CD4-positive, CD25-positive, alpha-beta regulatory T cell (primary cell): Measurements from ENCODE around the gene KDM4B. TPM values are rescaled to one million over a fixed set of nuclear protein-coding genes. Genes with fewer than 3 reads are reported as not detected.
"Not testable (repeated sequence)": the region's sequence is repeated elsewhere in the genome, so short reads cannot be mapped to it uniquely, and the experiment has no call there.

Experiments used
- ATAC-seq, 2 donors: fragments of 150-1000 bp; cut with Tn5 transposase; one replicate each; pipeline ENCODE4 v1.10.0; 2021; ENCODE audit warnings: low read depth in 2 of 2, moderate number of reproducible peaks in 2 of 2, moderate library complexity in 1 of 2
- DNase-seq, 3 donors: peaks; one replicate each; pipeline versions ENCODE4 v3.0.0 to v3.0.0-alpha.2; 2012 to 2022; ENCODE audit warnings: mixed read lengths in 1 of 3
- H3K27ac ChIP-seq: one replicate; pipeline ENCODE4 v1.7.0; 2013; ENCODE audit warnings: mild to moderate bottlenecking, low read length; ENCODE audit not compliant: insufficient read depth, poor library complexity, severe bottlenecking
- H3K27me3 ChIP-seq: one replicate; pipeline ENCODE4 v1.7.0; 2013; ENCODE audit warnings: low read length; ENCODE audit not compliant: control insufficient read depth, insufficient read depth
- H3K36me3 ChIP-seq: one replicate; pipeline ENCODE4 v1.7.0; 2013; ENCODE audit warnings: mild to moderate bottlenecking, low read length, moderate library complexity; ENCODE audit not compliant: control insufficient read depth, insufficient read depth
- H3K4me1 ChIP-seq: 2 replicates; pipeline ENCODE4 v1.7.0; 2013; ENCODE audit warnings: mild to moderate bottlenecking, low read length; ENCODE audit not compliant: insufficient read depth, control insufficient read depth, poor library complexity, severe bottlenecking
- H3K4me3 ChIP-seq: one replicate; pipeline ENCODE4 v1.7.0; 2013; ENCODE audit warnings: low read depth, mild to moderate bottlenecking, low read length, moderate library complexity
- H3K9me3 ChIP-seq, 2 experiments: 1 replicate in 1 of 2; 2 replicates in 1 of 2; pipeline ENCODE4 v1.7.0; 2013; ENCODE audit warnings: low read length in 2 of 2, mild to moderate bottlenecking in 1 of 2, moderate library complexity in 1 of 2; ENCODE audit not compliant: control insufficient read depth in 2 of 2
- H3K27ac Mint-ChIP-seq, 3 donors: one replicate each; pipeline ENCODE4 v1.8.0; 2020 to 2022; ENCODE audit warnings: mild to moderate bottlenecking in 3 of 3, mixed read lengths in 3 of 3, moderate library complexity in 2 of 3
- H3K27me3 Mint-ChIP-seq: one replicate; pipeline ENCODE4 v1.8.0; 2022; ENCODE audit warnings: mild to moderate bottlenecking, mixed read lengths
- H3K36me3 Mint-ChIP-seq: one replicate; pipeline ENCODE4 v1.8.0; 2020; ENCODE audit warnings: mixed read lengths
- H3K4me1 Mint-ChIP-seq, 4 donors: one replicate each; pipeline ENCODE4 v1.8.0; 2020 to 2022; ENCODE audit warnings: mixed read lengths in 4 of 4, mild to moderate bottlenecking in 1 of 4
- H3K4me3 Mint-ChIP-seq, 4 donors: one replicate each; pipeline ENCODE4 v1.8.0; 2020 to 2022; ENCODE audit warnings: mild to moderate bottlenecking in 4 of 4, mixed read lengths in 4 of 4, moderate library complexity in 3 of 4
- H3K9me3 Mint-ChIP-seq, 7 donors: one replicate each; pipeline ENCODE4 v1.8.0; 2020 to 2022; ENCODE audit warnings: mixed read lengths in 7 of 7, mild to moderate bottlenecking in 3 of 7, moderate library complexity in 2 of 7
- polyA plus RNA-seq, 4 donors: library from polyadenylated mRNA; unstranded; fragments of 300-500 nt; fragmentation: Illumina TruSeq; gene quantifications; one replicate each; pipeline ENCODE4 v1.2.3, GENCODE V29; 2021
- total RNA-seq: library from RNA; stranded (reverse); gene quantifications from one replicate; pipeline ENCODE4 v1.2.3, GENCODE V29; 2022

The KDM4B gene
- total and polyA plus RNA-seq, 5 donors from 2014 or later, result 6.3 to 70.0 (median 8.6) TPM

DNA sequence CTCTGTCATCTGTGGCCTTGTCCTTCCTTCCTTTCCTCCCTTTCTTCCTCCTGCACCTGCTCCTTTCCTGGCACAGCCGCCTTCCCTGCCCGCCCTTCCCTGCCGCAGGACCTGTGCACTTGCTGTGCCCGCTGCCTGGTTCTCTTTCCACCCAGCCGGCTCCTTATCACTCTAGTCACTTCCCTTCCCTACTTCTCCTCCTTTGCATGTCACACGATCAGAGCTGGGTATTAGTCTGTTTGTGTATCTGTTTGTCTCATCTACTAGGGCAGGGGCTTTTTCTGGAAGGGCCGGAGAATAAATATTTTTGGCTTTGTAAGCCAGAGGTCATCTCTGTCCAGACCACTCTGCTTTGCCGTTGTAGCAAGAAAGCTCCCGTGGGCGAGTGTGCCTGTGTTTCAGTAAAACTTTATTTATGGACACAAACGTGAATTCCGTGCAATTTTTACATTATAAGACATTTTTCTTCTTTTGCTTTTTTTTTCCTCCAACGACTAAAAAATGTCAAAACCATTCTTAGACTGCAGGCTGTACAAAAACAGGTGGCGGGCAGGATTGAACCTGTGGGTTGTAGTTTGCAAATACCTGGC lies 6.1 kb downstream of the KDM4B start:
- no peaks in the 10 kb centered on the region for H3K9me3 Mint-ChIP-seq
- no peak for ATAC-seq
- H3K4me1 Mint-ChIP-seq, result peaks cover 14 to 58% (median 20%) of the 10 kb centered on the region in 4 donors
- no peak overlapping the region for H3K27ac ChIP-seq
- peaks cover 7% of the 10 kb centered on the region for H3K36me3 Mint-ChIP-seq
- no peak overlapping the region for H3K4me3 ChIP-seq
- no peak for DNase-seq
- H3K27ac Mint-ChIP-seq, result no peak overlapping the region
- peaks cover 22% of the 10 kb centered on the region for H3K4me1 ChIP-seq
- peak overlapping the region in 2 of 4 donors; percentile 51 to 71 for H3K4me3 Mint-ChIP-seq
- H3K27me3 ChIP-seq, result no peaks in the 10 kb centered on the region
- H3K9me3 ChIP-seq, result no peaks in the 10 kb centered on the region
- no peaks in the 10 kb centered on the region for H3K27me3 Mint-ChIP-seq
- H3K36me3 ChIP-seq, result peaks cover 11% of the 10 kb centered on the region

- not testable (repeated sequence) for H3K9me3 Mint-ChIP-seq, H3K9me3 ChIP-seq, DNase-seq, H3K27ac Mint-ChIP-seq, H3K4me3 Mint-ChIP-seq, H3K27me3 ChIP-seq, H3K27ac ChIP-seq, H3K4me3 ChIP-seq, H3K27me3 Mint-ChIP-seq, ATAC-seq, H3K36me3 Mint-ChIP-seq
- H3K4me1 Mint-ChIP-seq, result peaks cover 9 to 55% (median 16%) of the 10 kb centered on the region in 4 donors
- Histone ChIP-seq H3K4me1 (peaks cover 16% of the 10 kb centered on the region), H3K36me3 (peaks cover 11% of the 10 kb centered on the region)
Measured at GRCh38 chr19:4975601-4976000, 6.7 kb downstream of the KDM4B start.

- DNase-seq, result no peak
Measured at GRCh38 chr19:4976401-4977298, 7.7 kb downstream of the KDM4B start.

GRCh38 chr19:4977299-4978174 lies 8.6 kb downstream of the KDM4B start:
- DNase-seq, result no peak
- peak overlapping the region in 2 of 3 donors; percentile 51 to 88 for H3K27ac Mint-ChIP-seq
- no peak for ATAC-seq
- H3K4me1 ChIP-seq, result peaks cover 6% of the 10 kb centered on the region
- H3K9me3 ChIP-seq, result no peaks in the 10 kb centered on the region
- no peak overlapping the region for H3K4me3 ChIP-seq
- no peaks in the 10 kb centered on the region for H3K9me3 Mint-ChIP-seq
- H3K27me3 Mint-ChIP-seq, result no peaks in the 10 kb centered on the region
- no peaks in the 10 kb centered on the region for H3K27me3 ChIP-seq
- H3K36me3 Mint-ChIP-seq, result peaks cover 7% of the 10 kb centered on the region
- H3K4me3 Mint-ChIP-seq, result peak overlapping the region in 1 of 4 donors; percentile 9
- peaks cover 11% of the 10 kb centered on the region for H3K36me3 ChIP-seq
- no peak overlapping the region for H3K27ac ChIP-seq
- H3K4me1 Mint-ChIP-seq, result peaks cover 0 to 43% (median 7%) of the 10 kb centered on the region in 4 donors

More at GRCh38 chr19:4976401-4977298, 7.7 kb downstream of the KDM4B start:
- Mint-ChIP-seq H3K4me3 (no peak overlapping the region), H3K27me3 (no peaks in the 10 kb centered on the region), H3K36me3 (peaks cover 7% of the 10 kb centered on the region), H3K27ac (no peak overlapping the region), H3K4me1 (peaks cover 0 to 47% (median 7%) of the 10 kb centered on the region in 4 donors), H3K9me3 (no peaks in the 10 kb centered on the region)
- H3K4me3 ChIP-seq, result no peak overlapping the region
- peak in 1 of 2 donors; percentile 18 for ATAC-seq
- H3K36me3 ChIP-seq, result peaks cover 11% of the 10 kb centered on the region
- H3K4me1 ChIP-seq, result peaks cover 9% of the 10 kb centered on the region
- H3K27me3 ChIP-seq, result no peaks in the 10 kb centered on the region
- no peaks in the 10 kb centered on the region for H3K9me3 ChIP-seq
- no peak overlapping the region for H3K27ac ChIP-seq

GRCh38 chr19:4979211-4979807 lies 10.4 kb downstream of the KDM4B start:
- Mint-ChIP-seq H3K27ac (peak overlapping the region in 1 of 3 donors; percentile 80), H3K36me3 (peaks cover 7% of the 10 kb centered on the region), H3K9me3 (no peaks in the 10 kb centered on the region), H3K4me1 (peaks cover 0 to 37% (median 7%) of the 10 kb centered on the region in 4 donors), H3K4me3 (no peak overlapping the region), H3K27me3 (no peaks in the 10 kb centered on the region)
- DNase-seq, result no peak
- peaks cover 3% of the 10 kb centered on the region for H3K4me1 ChIP-seq
- H3K4me3 ChIP-seq, result no peak overlapping the region
- H3K27ac ChIP-seq, result no peak overlapping the region
- H3K9me3 ChIP-seq, result no peaks in the 10 kb centered on the region
- peaks cover 11% of the 10 kb centered on the region for H3K36me3 ChIP-seq
- H3K27me3 ChIP-seq, result no peaks in the 10 kb centered on the region
- no peak for ATAC-seq

DNA sequence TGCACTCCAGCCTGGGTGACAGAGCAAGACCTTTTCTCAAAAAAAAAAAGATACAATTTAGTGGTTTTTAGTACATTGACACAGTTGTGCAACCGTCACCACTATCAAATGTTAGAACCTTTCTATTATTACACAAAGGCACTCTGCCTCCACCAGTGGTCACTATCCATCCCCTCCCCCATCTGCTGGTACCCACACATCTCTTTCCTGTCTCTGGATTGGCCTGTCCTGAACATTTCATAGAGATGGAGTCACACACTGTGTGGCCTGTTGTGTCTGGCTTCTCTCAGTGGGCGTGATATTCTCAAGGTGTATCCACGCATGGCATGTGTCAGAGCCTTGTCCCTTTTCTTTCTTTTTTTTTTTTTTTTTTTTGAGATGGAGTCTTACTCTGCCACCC lies 11.2 kb downstream of the KDM4B start:
- no peak for DNase-seq
- H3K4me3 ChIP-seq, result no peak overlapping the region
- peaks cover 3% of the 10 kb centered on the region for H3K4me1 ChIP-seq
- H3K36me3 Mint-ChIP-seq, result peaks cover 7% of the 10 kb centered on the region
- no peaks in the 10 kb centered on the region for H3K27me3 ChIP-seq
- ATAC-seq, result no peak
- no peaks in the 10 kb centered on the region for H3K9me3 ChIP-seq
- no peaks in the 10 kb centered on the region for H3K9me3 Mint-ChIP-seq
- H3K27ac ChIP-seq, result no peak overlapping the region
- H3K27me3 Mint-ChIP-seq, result no peaks in the 10 kb centered on the region
- H3K4me3 Mint-ChIP-seq, result no peak overlapping the region
- H3K4me1 Mint-ChIP-seq, result peaks cover 0 to 32% (median 4%) of the 10 kb centered on the region in 4 donors
- H3K27ac Mint-ChIP-seq, result no peak overlapping the region
- H3K36me3 ChIP-seq, result peaks cover 11% of the 10 kb centered on the region
